HepG2 (cell line): ENCODE measurements around the gene ASPRV1. TPM values are rescaled to one million over a fixed set of nuclear protein-coding genes. Genes with fewer than 3 reads are reported as not detected.

ENCODE experiments used
- CBX1 ChIP-seq: IDR thresholded peaks from one replicate; pipeline ENCODE4 v1.6.1; 2016; ENCODE audit warnings: antibody characterized with exemption, low read depth
- FIP1L1 ChIP-seq: fragments of 200-400 bp; formaldehyde crosslinking; IDR thresholded peaks from 2 replicates; pipeline ENCODE4 v1.6.1; 2018; ENCODE audit warnings: low read depth, mild to moderate bottlenecking, low read length, moderate library complexity, borderline replicate concordance; ENCODE audit not compliant: insufficient read depth
- MTF1 ChIP-seq: sonication (generic); formaldehyde crosslinking; IDR thresholded peaks from 2 replicates; pipeline ENCODE4 v1.5.0; 2020; ENCODE audit warnings: missing genetic modification reagents
- ZBTB8A ChIP-seq: sonication (generic); formaldehyde crosslinking; IDR thresholded peaks from 2 replicates; pipeline ENCODE4 v1.4.0; 2020; ENCODE audit warnings: mild to moderate bottlenecking, low read depth, missing genetic modification reagents, borderline replicate concordance
- ZNF407 ChIP-seq: sonication (generic); formaldehyde crosslinking; IDR thresholded peaks from one replicate; pipeline ENCODE4 v1.5.1; 2020; ENCODE audit warnings: mild to moderate bottlenecking, missing genetic modification reagents; ENCODE audit errors: not compliant biosample characterization
- ZNF513 ChIP-seq: sonication (generic); formaldehyde crosslinking; conservative IDR thresholded peaks from 2 replicates; pipeline ENCODE4 v1.5.0; 2020; ENCODE audit warnings: missing genetic modification reagents
- ZNF576 ChIP-seq: sonication (generic); formaldehyde crosslinking; IDR thresholded peaks from 2 replicates; pipeline ENCODE4 v1.4.0; 2020; ENCODE audit warnings: mild to moderate bottlenecking, missing genetic modification reagents
- ZNF644 ChIP-seq: IDR thresholded peaks from 2 replicates; pipeline ENCODE4 v1.6.1; 2016; ENCODE audit warnings: low read depth
- polyA plus RNA-seq, 8 experiments: library from polyadenylated mRNA; depleted of rRNA in 3 of 8; stranded (reverse) in 7 of 8; unstranded in 1 of 8; fragments of >200 nt; fragmentation: Illumina TruSeq in 4 of 8; extraction: Trizol in 4 of 8; gene quantifications; 2 replicates each; pipeline versions ENCODE4 v1.2.1 to v1.2.3, GENCODE V29; 2011 to 2016; ENCODE audit warnings: low read depth in 4 of 8, missing spikeins in 1 of 8, mixed read lengths in 1 of 8; ENCODE audit not compliant: insufficient read depth in 1 of 8
- total RNA-seq, 5 experiments: library from RNA; depleted of rRNA; stranded (reverse); fragments of >200 nt; fragmentation: Illumina TruSeq; extraction: Trizol; gene quantifications; 2 replicates each; pipeline ENCODE4 v1.2.3, GENCODE V29; 2016; ENCODE audit warnings: low read depth in 1 of 5
- TF ChIP-seq, protein P1 (sequence below): sonication (generic); formaldehyde crosslinking; IDR thresholded peaks from 2 replicates; pipeline ENCODE4 v1.4.0; 2020; ENCODE audit warnings: missing genetic modification reagents
- TF ChIP-seq, protein P2 (sequence below): sonication (generic); formaldehyde crosslinking; IDR thresholded peaks from 2 replicates; pipeline ENCODE4 v1.8.0; 2022; ENCODE audit warnings: missing genetic modification reagents, mild to moderate bottlenecking, moderate library complexity, borderline replicate concordance

ASPRV1 gene
- total and polyA plus RNA-seq, 2 of the 13 experiments (the other 11 are each of a cell fraction or from before 2014, with no cell fraction given): 0.40 to 0.48 TPM

GRCh38 chr2:69964353-69964841 lies 3.0 kb upstream of the ASPRV1 start (continued):
- no peak for TF ChIP-seq ZNF576 (CRISPR knock-in tag)
- no peak for TF ChIP-seq ZNF407 (CRISPR knock-in tag)
- no peak for TF ChIP-seq ZNF644
- TF ChIP-seq, protein P1, sequence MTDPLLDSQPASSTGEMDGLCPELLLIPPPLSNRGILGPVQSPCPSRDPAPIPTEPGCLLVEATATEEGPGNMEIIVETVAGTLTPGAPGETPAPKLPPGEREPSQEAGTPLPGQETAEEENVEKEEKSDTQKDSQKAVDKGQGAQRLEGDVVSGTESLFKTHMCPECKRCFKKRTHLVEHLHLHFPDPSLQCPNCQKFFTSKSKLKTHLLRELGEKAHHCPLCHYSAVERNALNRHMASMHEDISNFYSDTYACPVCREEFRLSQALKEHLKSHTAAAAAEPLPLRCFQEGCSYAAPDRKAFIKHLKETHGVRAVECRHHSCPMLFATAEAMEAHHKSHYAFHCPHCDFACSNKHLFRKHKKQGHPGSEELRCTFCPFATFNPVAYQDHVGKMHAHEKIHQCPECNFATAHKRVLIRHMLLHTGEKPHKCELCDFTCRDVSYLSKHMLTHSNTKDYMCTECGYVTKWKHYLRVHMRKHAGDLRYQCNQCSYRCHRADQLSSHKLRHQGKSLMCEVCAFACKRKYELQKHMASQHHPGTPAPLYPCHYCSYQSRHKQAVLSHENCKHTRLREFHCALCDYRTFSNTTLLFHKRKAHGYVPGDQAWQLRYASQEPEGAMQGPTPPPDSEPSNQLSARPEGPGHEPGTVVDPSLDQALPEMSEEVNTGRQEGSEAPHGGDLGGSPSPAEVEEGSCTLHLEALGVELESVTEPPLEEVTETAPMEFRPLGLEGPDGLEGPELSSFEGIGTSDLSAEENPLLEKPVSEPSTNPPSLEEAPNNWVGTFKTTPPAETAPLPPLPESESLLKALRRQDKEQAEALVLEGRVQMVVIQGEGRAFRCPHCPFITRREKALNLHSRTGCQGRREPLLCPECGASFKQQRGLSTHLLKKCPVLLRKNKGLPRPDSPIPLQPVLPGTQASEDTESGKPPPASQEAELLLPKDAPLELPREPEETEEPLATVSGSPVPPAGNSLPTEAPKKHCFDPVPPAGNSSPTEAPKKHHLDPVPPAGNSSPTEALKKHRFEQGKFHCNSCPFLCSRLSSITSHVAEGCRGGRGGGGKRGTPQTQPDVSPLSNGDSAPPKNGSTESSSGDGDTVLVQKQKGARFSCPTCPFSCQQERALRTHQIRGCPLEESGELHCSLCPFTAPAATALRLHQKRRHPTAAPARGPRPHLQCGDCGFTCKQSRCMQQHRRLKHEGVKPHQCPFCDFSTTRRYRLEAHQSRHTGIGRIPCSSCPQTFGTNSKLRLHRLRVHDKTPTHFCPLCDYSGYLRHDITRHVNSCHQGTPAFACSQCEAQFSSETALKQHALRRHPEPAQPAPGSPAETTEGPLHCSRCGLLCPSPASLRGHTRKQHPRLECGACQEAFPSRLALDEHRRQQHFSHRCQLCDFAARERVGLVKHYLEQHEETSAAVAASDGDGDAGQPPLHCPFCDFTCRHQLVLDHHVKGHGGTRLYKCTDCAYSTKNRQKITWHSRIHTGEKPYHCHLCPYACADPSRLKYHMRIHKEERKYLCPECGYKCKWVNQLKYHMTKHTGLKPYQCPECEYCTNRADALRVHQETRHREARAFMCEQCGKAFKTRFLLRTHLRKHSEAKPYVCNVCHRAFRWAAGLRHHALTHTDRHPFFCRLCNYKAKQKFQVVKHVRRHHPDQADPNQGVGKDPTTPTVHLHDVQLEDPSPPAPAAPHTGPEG (CRISPR knock-in tag): no peak
- no peak for TF ChIP-seq CBX1
- no peak for TF ChIP-seq ZNF513
- TF ChIP-seq, protein P2, sequence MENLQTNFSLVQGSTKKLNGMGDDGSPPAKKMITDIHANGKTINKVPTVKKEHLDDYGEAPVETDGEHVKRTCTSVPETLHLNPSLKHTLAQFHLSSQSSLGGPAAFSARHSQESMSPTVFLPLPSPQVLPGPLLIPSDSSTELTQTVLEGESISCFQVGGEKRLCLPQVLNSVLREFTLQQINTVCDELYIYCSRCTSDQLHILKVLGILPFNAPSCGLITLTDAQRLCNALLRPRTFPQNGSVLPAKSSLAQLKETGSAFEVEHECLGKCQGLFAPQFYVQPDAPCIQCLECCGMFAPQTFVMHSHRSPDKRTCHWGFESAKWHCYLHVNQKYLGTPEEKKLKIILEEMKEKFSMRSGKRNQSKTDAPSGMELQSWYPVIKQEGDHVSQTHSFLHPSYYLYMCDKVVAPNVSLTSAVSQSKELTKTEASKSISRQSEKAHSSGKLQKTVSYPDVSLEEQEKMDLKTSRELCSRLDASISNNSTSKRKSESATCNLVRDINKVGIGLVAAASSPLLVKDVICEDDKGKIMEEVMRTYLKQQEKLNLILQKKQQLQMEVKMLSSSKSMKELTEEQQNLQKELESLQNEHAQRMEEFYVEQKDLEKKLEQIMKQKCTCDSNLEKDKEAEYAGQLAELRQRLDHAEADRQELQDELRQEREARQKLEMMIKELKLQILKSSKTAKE (CRISPR knock-in tag): no peak
- TF ChIP-seq ZBTB8A (CRISPR knock-in tag): no peak
- TF ChIP-seq MTF1 (CRISPR knock-in tag): no peak
- no peak for TF ChIP-seq FIP1L1
